ENCODE results near the gene PID1. TPM values are rescaled to one million over a fixed set of nuclear protein-coding genes. Genes with fewer than 3 reads are reported as not detected.
A peak's percentile ranks its signal among the peaks of the same experiment; 100 is the strongest.

The PID1 gene
- total RNA-seq, 1 donor from 2014 or later = 10.7 TPM

DNA sequence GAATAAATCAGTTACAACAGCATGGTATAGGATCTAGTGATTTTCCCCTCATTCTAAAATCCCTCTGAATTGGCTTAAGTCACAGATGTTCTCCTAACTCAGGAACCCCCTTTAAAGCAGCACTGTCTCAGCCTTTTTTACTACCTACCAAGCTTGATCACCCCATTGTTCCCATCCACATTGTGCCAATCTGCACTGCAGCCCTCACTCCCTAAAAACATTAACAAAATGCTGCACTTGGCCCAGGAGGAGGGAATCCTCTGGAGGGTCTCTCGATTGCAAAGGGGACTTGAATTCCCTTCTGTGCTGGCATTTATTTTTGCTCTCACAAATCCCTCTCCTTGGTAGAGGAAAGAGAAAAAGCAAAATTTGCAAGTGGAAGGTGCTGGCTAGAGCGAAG lies 223.0 kb downstream of the PID1 start:
- no peak overlapping the region for H3K4me3 ChIP-seq (ENCODE audit: insufficient read depth, low read depth, low read length)
- Mint-ChIP-seq H3K4me1 (ENCODE audit: low read depth, unreplicated experiment) (peaks cover 4% of the 10 kb centered on the region), H3K27me3 (ENCODE audit: low read depth, unreplicated experiment) (no peaks in the 10 kb centered on the region), H3K4me3 (ENCODE audit: unreplicated experiment) (no peak overlapping the region), H3K36me3 (ENCODE audit: low read depth, unreplicated experiment) (no peaks in the 10 kb centered on the region), H3K9me3 (ENCODE audit: unreplicated experiment) (no peaks in the 10 kb centered on the region), H3K27ac (ENCODE audit: unreplicated experiment) (no peak overlapping the region)
- H4K20me1 ChIP-seq (ENCODE audit: insufficient read depth, low read length) = no peaks in the 10 kb centered on the region
- no peak overlapping the region for H3K4me2 ChIP-seq (ENCODE audit: low read length)
- no peak overlapping the region for H3K9ac ChIP-seq (ENCODE audit: low read length)
- no peaks in the 10 kb centered on the region for H3K4me1 ChIP-seq (ENCODE audit: insufficient read depth, low read length)
- DNase-seq (ENCODE audit: low read depth) = no peak
- no peak for FAIRE-seq
- no peaks in the 10 kb centered on the region for H3K79me2 ChIP-seq (ENCODE audit: insufficient read depth, low read length)
- no peaks in the 10 kb centered on the region for H3K36me3 ChIP-seq (ENCODE audit: insufficient read depth, low read length)
- no peak overlapping the region for H2AFZ ChIP-seq (ENCODE audit: low read depth, low read length)
- no peaks in the 10 kb centered on the region for H3K9me3 ChIP-seq (ENCODE audit: insufficient read depth, low read depth, low read length)
- no peak for TF ChIP-seq EZH2 (IDR thresholded peaks at IDR 0.05; ENCODE audit: insufficient read depth, low read length)
- TF ChIP-seq, protein P1, sequence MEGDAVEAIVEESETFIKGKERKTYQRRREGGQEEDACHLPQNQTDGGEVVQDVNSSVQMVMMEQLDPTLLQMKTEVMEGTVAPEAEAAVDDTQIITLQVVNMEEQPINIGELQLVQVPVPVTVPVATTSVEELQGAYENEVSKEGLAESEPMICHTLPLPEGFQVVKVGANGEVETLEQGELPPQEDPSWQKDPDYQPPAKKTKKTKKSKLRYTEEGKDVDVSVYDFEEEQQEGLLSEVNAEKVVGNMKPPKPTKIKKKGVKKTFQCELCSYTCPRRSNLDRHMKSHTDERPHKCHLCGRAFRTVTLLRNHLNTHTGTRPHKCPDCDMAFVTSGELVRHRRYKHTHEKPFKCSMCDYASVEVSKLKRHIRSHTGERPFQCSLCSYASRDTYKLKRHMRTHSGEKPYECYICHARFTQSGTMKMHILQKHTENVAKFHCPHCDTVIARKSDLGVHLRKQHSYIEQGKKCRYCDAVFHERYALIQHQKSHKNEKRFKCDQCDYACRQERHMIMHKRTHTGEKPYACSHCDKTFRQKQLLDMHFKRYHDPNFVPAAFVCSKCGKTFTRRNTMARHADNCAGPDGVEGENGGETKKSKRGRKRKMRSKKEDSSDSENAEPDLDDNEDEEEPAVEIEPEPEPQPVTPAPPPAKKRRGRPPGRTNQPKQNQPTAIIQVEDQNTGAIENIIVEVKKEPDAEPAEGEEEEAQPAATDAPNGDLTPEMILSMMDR (IDR thresholded peaks at IDR 0.05; ENCODE audit: insufficient read depth, low read depth, low read length) = no peak
- H3K27ac ChIP-seq (ENCODE audit: low read depth, low read length) = no peak overlapping the region
- H3K27me3 ChIP-seq (ENCODE audit: insufficient read depth, low read length) = no peaks in the 10 kb centered on the region

DNA sequence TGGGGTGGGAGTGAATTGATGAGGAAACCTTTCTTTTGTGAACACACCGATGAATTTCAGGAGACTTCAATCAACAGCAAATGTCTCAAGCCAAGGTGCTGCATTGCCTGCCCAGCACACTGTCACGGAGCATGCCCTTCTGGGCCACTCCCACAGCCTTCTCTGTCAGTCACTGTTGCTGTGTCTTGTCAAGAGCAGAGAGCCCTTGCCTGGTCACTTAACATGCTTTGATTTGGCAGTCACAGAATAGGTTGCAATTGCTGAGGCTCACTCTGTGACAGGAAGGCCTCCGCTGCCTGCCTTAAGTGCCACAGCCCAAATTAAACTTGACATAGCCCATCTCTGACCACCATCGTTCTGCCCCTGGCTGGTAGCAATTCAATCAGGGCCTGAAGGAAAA lies 225.4 kb downstream of the PID1 start:
- DNase-seq (ENCODE audit: low read depth) (no peak), FAIRE-seq (no peak)
- Histone ChIP-seq H3K9ac (ENCODE audit: low read length) (no peak overlapping the region), H3K9me3 (ENCODE audit: insufficient read depth, low read depth, low read length) (no peaks in the 10 kb centered on the region), H4K20me1 (ENCODE audit: insufficient read depth, low read length) (no peaks in the 10 kb centered on the region), H3K79me2 (ENCODE audit: insufficient read depth, low read length) (no peaks in the 10 kb centered on the region), H3K27ac (ENCODE audit: low read depth, low read length) (no peak overlapping the region), H3K4me1 (ENCODE audit: insufficient read depth, low read length) (no peaks in the 10 kb centered on the region), H3K4me3 (ENCODE audit: insufficient read depth, low read depth, low read length) (no peak overlapping the region), H3K27me3 (ENCODE audit: insufficient read depth, low read length) (no peaks in the 10 kb centered on the region), H3K4me2 (ENCODE audit: low read length) (no peak overlapping the region), H3K36me3 (ENCODE audit: insufficient read depth, low read length) (no peaks in the 10 kb centered on the region), H2AFZ (ENCODE audit: low read depth, low read length) (no peak overlapping the region)
- Mint-ChIP-seq H3K27ac (ENCODE audit: unreplicated experiment) (no peak overlapping the region), H3K4me3 (ENCODE audit: unreplicated experiment) (no peak overlapping the region), H3K9me3 (ENCODE audit: unreplicated experiment) (no peaks in the 10 kb centered on the region), H3K36me3 (ENCODE audit: low read depth, unreplicated experiment) (no peaks in the 10 kb centered on the region), H3K4me1 (ENCODE audit: low read depth, unreplicated experiment) (peaks cover 4% of the 10 kb centered on the region), H3K27me3 (ENCODE audit: low read depth, unreplicated experiment) (peaks cover 2% of the 10 kb centered on the region)
- no peak for TF ChIP-seq EZH2 (IDR thresholded peaks at IDR 0.05; ENCODE audit: insufficient read depth, low read length)
- TF ChIP-seq, protein P1 (IDR thresholded peaks at IDR 0.05; ENCODE audit: insufficient read depth, low read depth, low read length) = no peak

DNA sequence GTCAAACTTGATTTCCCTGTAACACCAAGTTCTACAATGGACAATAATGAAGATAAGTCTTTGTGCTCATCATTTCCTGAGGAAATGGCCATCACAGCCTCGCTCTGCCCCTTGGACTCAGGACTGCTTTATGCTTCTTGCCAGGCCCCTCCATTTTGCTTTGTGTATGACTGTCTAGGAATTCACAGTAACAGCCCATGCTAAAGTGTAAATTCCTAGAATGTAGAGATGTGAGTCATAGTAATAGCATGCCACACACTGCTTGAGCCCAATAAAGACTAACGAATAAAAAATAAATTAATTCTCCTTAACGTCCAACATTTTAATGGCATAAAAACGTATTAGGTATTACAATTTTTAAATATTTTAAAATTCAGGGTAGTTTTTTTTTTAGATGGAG lies 226.5 kb downstream of the PID1 start:
- no peak overlapping the region for H3K27ac ChIP-seq (ENCODE audit: low read depth, low read length)

More for the DNA sequence above, 226.5 kb downstream of the PID1 start:
- peak; percentile 32 for DNase-seq (ENCODE audit: low read depth)
- Histone ChIP-seq H2AFZ (ENCODE audit: low read depth, low read length) (no peak overlapping the region), H3K4me1 (ENCODE audit: insufficient read depth, low read length) (no peaks in the 10 kb centered on the region), H3K36me3 (ENCODE audit: insufficient read depth, low read length) (no peaks in the 10 kb centered on the region), H3K4me3 (ENCODE audit: insufficient read depth, low read depth, low read length) (no peak overlapping the region), H3K27me3 (ENCODE audit: insufficient read depth, low read length) (no peaks in the 10 kb centered on the region), H3K9ac (ENCODE audit: low read length) (no peak overlapping the region), H4K20me1 (ENCODE audit: insufficient read depth, low read length) (no peaks in the 10 kb centered on the region), H3K79me2 (ENCODE audit: insufficient read depth, low read length) (no peaks in the 10 kb centered on the region), H3K9me3 (ENCODE audit: insufficient read depth, low read depth, low read length) (no peaks in the 10 kb centered on the region), H3K4me2 (ENCODE audit: low read length) (no peak overlapping the region)
- H3K36me3 Mint-ChIP-seq (ENCODE audit: low read depth, unreplicated experiment) = no peaks in the 10 kb centered on the region
- no peak overlapping the region for H3K4me3 Mint-ChIP-seq (ENCODE audit: unreplicated experiment)
- FAIRE-seq = no peak
- peaks cover 4% of the 10 kb centered on the region for H3K4me1 Mint-ChIP-seq (ENCODE audit: low read depth, unreplicated experiment)
- H3K27me3 Mint-ChIP-seq (ENCODE audit: low read depth, unreplicated experiment) = peaks cover 2% of the 10 kb centered on the region
- H3K27ac Mint-ChIP-seq (ENCODE audit: unreplicated experiment) = no peak overlapping the region
- no peaks in the 10 kb centered on the region for H3K9me3 Mint-ChIP-seq (ENCODE audit: unreplicated experiment)
- no peak for TF ChIP-seq EZH2 (IDR thresholded peaks at IDR 0.05; ENCODE audit: insufficient read depth, low read length)
- TF ChIP-seq, protein P1 (IDR thresholded peaks at IDR 0.05; ENCODE audit: insufficient read depth, low read depth, low read length) = no peak
